K562 (cell line): ENCODE data around the gene JADE3. TPM values are rescaled to one million over a fixed set of nuclear protein-coding genes. Genes with fewer than 3 reads are reported as not detected.

ENCODE experiments used
- ATAC-seq: fragments of 200-7000 bp; cut with Tn5 transposase; 3 replicates; pipeline ENCODE4 v1.9.1; 2020; ENCODE audit warnings: moderate library complexity
- BruUV-seq: library from RNA; stranded (reverse); fragments of 400-500 nt; replicated peaks from 2 replicates; lab custom pipeline; 2021; lab: Mats Ljungman, UMichigan
- CTCF ChIA-PET: fragments of 300-600 bp; formaldehyde crosslinking; extraction: SDS; loops from one replicate; lab custom pipeline; 2021; ENCODE audit warnings: low intra/inter-chr PET ratio; lab: Yijun Ruan, JAX
- POLR2A ChIA-PET: fragments of 300-600, 350-650 bp; sonication (Branson Sonifier 250); formaldehyde crosslinking; extraction: SDS; loops from one replicate; lab custom pipeline; 2021; ENCODE audit warnings: antibody characterized with exemption, inconsistent platforms; lab: Yijun Ruan, JAX
- DNase-seq, 4 experiments: peaks; one replicate each; pipeline versions ENCODE4 v3.0.0 to v3.0.0-alpha.2; 2011 to 2018; ENCODE audit warnings: low spot score in 3 of 4, mixed read lengths in 3 of 4; ENCODE audit errors: extremely low read depth in 1 of 4
- FAIRE-seq: peaks from 2 replicates; lab custom pipeline; 2011; peaks lifted over from hg19 to GRCh38; lab: Jason Lieb, UNC
- H2AFZ ChIP-seq: 2 replicates; pipeline ENCODE4 v1.6.0; 2011; ENCODE audit warnings: low read depth, low read length, control low read depth, inconsistent platforms
- H3K27ac ChIP-seq: fragments of 200-600 bp; 3 replicates; pipeline ENCODE4 v1.8.0; 2011; ENCODE audit warnings: low read depth, mild to moderate bottlenecking, control low read depth, inconsistent platforms, low read length, moderate library complexity, mixed read lengths; ENCODE audit errors: extremely low read depth
- H3K27me3 ChIP-seq, 2 experiments: fragments of 300-600 bp in 1 of 2; 2 replicates in 1 of 2; 3 replicates in 1 of 2; pipeline versions ENCODE4 v1.6.0 to v1.8.0; 2011; ENCODE audit warnings: inconsistent platforms in 2 of 2, low read length in 2 of 2, mild to moderate bottlenecking in 1 of 2, mixed read lengths in 1 of 2, moderate library complexity in 1 of 2; ENCODE audit not compliant: control insufficient read depth in 2 of 2, insufficient read depth in 2 of 2
- H3K36me3 ChIP-seq: fragments of 300-600 bp; 3 replicates; pipeline ENCODE4 v1.8.0; 2011; ENCODE audit warnings: mild to moderate bottlenecking, low read length, inconsistent platforms; ENCODE audit not compliant: control insufficient read depth, insufficient read depth
- H3K4me1 ChIP-seq, 2 experiments: fragments of 200-600 bp in 1 of 2; replicated peaks in 1 of 2; 2 replicates in 1 of 2; 3 replicates in 1 of 2; pipeline versions ENCODE4 v1.5.1 to v1.8.0; 2011; ENCODE audit warnings: inconsistent platforms in 2 of 2, low read length in 2 of 2, mild to moderate bottlenecking in 1 of 2, mixed read lengths in 1 of 2, moderate library complexity in 1 of 2; ENCODE audit not compliant: control insufficient read depth in 2 of 2, insufficient read depth in 2 of 2
- H3K4me2 ChIP-seq: 2 replicates; pipeline ENCODE4 v1.6.1; 2011; ENCODE audit warnings: low read length, control low read depth, inconsistent platforms, mixed read lengths; ENCODE audit not compliant: insufficient read depth
- H3K4me3 ChIP-seq: fragments of 200-600 bp; sonication (generic), shearing (Covaris generic); 2 replicates; pipeline ENCODE4 v1.5.1; 2016; ENCODE audit warnings: control low read depth, inconsistent platforms
- H3K79me2 ChIP-seq: fragments of 200-600 bp; 3 replicates; pipeline ENCODE4 v1.8.0; 2011; ENCODE audit warnings: low read length, inconsistent platforms; ENCODE audit not compliant: control insufficient read depth, insufficient read depth
- H3K9ac ChIP-seq, 2 experiments: 2 replicates each; pipeline versions ENCODE4 v1.6.0 to v1.6.1; 2011; ENCODE audit warnings: low read depth in 2 of 2, low read length in 2 of 2, control low read depth in 1 of 2, inconsistent platforms in 1 of 2, mild to moderate bottlenecking in 1 of 2, mixed read lengths in 1 of 2; ENCODE audit not compliant: insufficient read depth in 1 of 2
- H3K9me1 ChIP-seq: one replicate; pipeline ENCODE4 v1.6.0; 2011; ENCODE audit warnings: inconsistent platforms, mild to moderate bottlenecking, low read length, moderate library complexity; ENCODE audit not compliant: control insufficient read depth, insufficient read depth
- H3K9me3 ChIP-seq: replicated peaks from 2 replicates; pipeline ENCODE4 v1.5.1; 2011; ENCODE audit warnings: low read depth, low read length, inconsistent platforms; ENCODE audit not compliant: control insufficient read depth, insufficient read depth
- H4K20me1 ChIP-seq: replicated peaks from 2 replicates; pipeline ENCODE4 v1.6.1; 2011; ENCODE audit warnings: low read length, inconsistent platforms, mixed read lengths; ENCODE audit not compliant: control insufficient read depth, insufficient read depth
- CBFA2T2 ChIP-seq: fragments of 450-650 bp; conservative IDR thresholded peaks from 2 replicates; pipeline ENCODE4 v1.6.1; 2017; ENCODE audit warnings: mild to moderate bottlenecking
- CEBPB ChIP-seq: fragments of 450-650 bp; IDR thresholded peaks from 2 replicates; pipeline ENCODE4 v1.6.1; 2016; ENCODE audit warnings: missing genetic modification characterization, missing compliant biosample characterization
- HDGF ChIP-seq: fragments of 450-650 bp; IDR thresholded peaks from 2 replicates; pipeline ENCODE4 v1.6.1; 2016
- NCOA1 ChIP-seq: fragments of 450-650 bp; IDR thresholded peaks from 2 replicates; pipeline ENCODE4 v1.6.1; 2016; ENCODE audit warnings: low read depth
- NELFE ChIP-seq: IDR thresholded peaks from 2 replicates; pipeline ENCODE4 v1.6.1; 2011; ENCODE audit warnings: mild to moderate bottlenecking; ENCODE audit not compliant: insufficient read depth, insufficient read length
- POLR2B ChIP-seq: fragments of 450-650 bp; IDR thresholded peaks from 2 replicates; pipeline ENCODE4 v1.6.1; 2018; ENCODE audit warnings: low read depth; ENCODE audit not compliant: partially characterized antibody
- POLR3A ChIP-seq: IDR thresholded peaks from 2 replicates; pipeline ENCODE4 v1.6.1; 2011; ENCODE audit warnings: borderline replicate concordance, mild to moderate bottlenecking, moderate library complexity; ENCODE audit not compliant: insufficient read length, insufficient read depth; ENCODE audit errors: extremely low read depth
- PYGO2 ChIP-seq: fragments of 450-650 bp; IDR thresholded peaks from 2 replicates; pipeline ENCODE4 v1.6.1; 2016; ENCODE audit warnings: mild to moderate bottlenecking, missing genetic modification characterization, moderate library complexity, missing compliant biosample characterization
- ZBED1 ChIP-seq: IDR thresholded peaks from 2 replicates; pipeline ENCODE4 v1.6.1; 2014
- ZEB2 ChIP-seq: fragments of 450-650 bp; IDR thresholded peaks from 2 replicates; pipeline ENCODE4 v1.6.1; 2016
- ZNF282 ChIP-seq: sonication (generic); formaldehyde crosslinking; IDR thresholded peaks from 2 replicates; pipeline ENCODE4 v1.8.1; 2023; ENCODE audit warnings: missing genetic modification reagents
- ZNF431 ChIP-seq: sonication (generic); formaldehyde crosslinking; IDR thresholded peaks from 2 replicates; pipeline ENCODE4 v1.8.0; 2022; ENCODE audit warnings: mild to moderate bottlenecking, missing genetic modification reagents
- ZNF551 ChIP-seq: fragments of 250-450 bp; sonication (Bioruptor Pico); IDR thresholded peaks from 2 replicates; pipeline ENCODE4 v1.5.0; 2021; ENCODE audit warnings: mild to moderate bottlenecking, moderate library complexity
- WGBS: fragments of 100-300 bp; shearing (Covaris generic); methylation state at CpG from one replicate; pipeline ENCODE4 v1.1.6; 2016; ENCODE audit warnings: low coverage, mixed read lengths; ENCODE audit not compliant: insufficient coverage; ENCODE audit errors: missing lambda C conversion rate; 5-methylcytosine and 5-hydroxymethylcytosine counted together
- in situ Hi-C: fragments of 300-500 bp; cut with MboI; formaldehyde crosslinking; loops from 4 replicates; pipeline ENCODE4 v1.15.0; 2018; ENCODE audit warnings: inconsistent platforms, mixed read lengths
- intact Hi-C: fragments of 100-400 bp; cut with micrococcal nuclease; formaldehyde crosslinking; loops from 2 replicates; pipeline ENCODE4 v1.14.2; 2022
- polyA plus RNA-seq, 8 experiments: library from polyadenylated mRNA; depleted of rRNA in 4 of 8; stranded (reverse) in 5 of 8; unstranded in 3 of 8; fragments of >200 nt; fragmentation: Nextera tagmentation in 2 of 8; fragmentation: Illumina TruSeq in 1 of 8; extraction: Ambion mirVana in 2 of 8; extraction: Trizol in 1 of 8; gene quantifications; 2 replicates each; pipeline versions ENCODE4 v1.2.1 to v1.2.3, GENCODE V29; 2011 to 2014; ENCODE audit warnings: inconsistent platforms in 1 of 8, missing spikeins in 1 of 8
- total RNA-seq, 7 experiments: library from RNA; depleted of rRNA in 6 of 7; stranded (reverse); fragments of >200 nt in 6 of 7; fragmentation: Illumina TruSeq in 2 of 7; extraction: Trizol in 2 of 7; gene quantifications; 2 replicates each; pipeline versions ENCODE4 v1.2.1 to v1.2.3, GENCODE V29; 2011 to 2021; ENCODE audit warnings: low replicate concordance in 1 of 7
- TF ChIP-seq, protein P1 (sequence below): fragments of 450-650 bp; formaldehyde crosslinking; IDR thresholded peaks from 2 replicates; pipeline ENCODE4 v1.4.0; 2020; ENCODE audit warnings: mild to moderate bottlenecking, moderate library complexity
- TF ChIP-seq, protein P2 (sequence below): fragments of 450-650 bp; formaldehyde crosslinking; IDR thresholded peaks from 2 replicates; pipeline ENCODE4 v1.4.0; 2020; ENCODE audit warnings: mild to moderate bottlenecking, moderate library complexity

JADE3 gene
- total and polyA plus RNA-seq, 9 of the 15 experiments (the other 6 are each of a cell fraction or from before 2014, with no cell fraction given), result 2.6 to 10.0 (median 7.0) TPM

DNA sequence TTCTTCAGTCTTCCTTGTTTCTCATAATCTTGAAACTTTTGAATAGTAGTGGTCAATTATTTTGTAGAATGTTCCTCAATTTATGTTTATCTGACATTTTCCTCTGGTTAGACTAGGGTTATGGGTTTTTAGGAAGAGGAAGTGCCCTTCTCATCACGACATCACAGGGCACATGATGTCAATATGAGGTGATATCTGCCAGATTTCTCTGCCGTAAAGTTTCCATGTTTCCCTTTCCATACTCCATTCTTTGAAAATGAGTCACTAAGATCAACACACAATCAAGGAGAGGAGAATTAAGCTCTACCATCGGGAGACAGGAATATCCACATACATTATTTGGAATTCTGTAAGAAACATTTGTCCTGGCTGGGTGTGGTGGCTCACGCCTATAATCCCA is 46.9 kb upstream of the JADE3 start:
- H3K27ac ChIP-seq, result no peak overlapping the region
- BruUV-seq, result no TSS peak
- in situ Hi-C loops, result no loop called here
- DNase-seq, result no peak
- POLR2A ChIA-PET, result no interaction called here
- no peak for ATAC-seq
- H3K4me3 ChIP-seq, result no peak overlapping the region
- intact Hi-C loops, result no loop called here
- no peak overlapping the region for H2AFZ ChIP-seq
- TF ChIP-seq ZNF431 (CRISPR knock-in tag), result no peak
- no peak for TF ChIP-seq PYGO2
- no peaks in the 10 kb centered on the region for H3K27me3 ChIP-seq
- no peaks in the 10 kb centered on the region; a peak in 1 of 5 replicates for H3K4me1 ChIP-seq
- FAIRE-seq, result no peak
- H3K36me3 ChIP-seq, result no peaks in the 10 kb centered on the region
- CTCF ChIA-PET, result no interaction called here
- no peak overlapping the region for H3K4me2 ChIP-seq
- no peak overlapping the region for H3K9ac ChIP-seq
- WGBS, result 54% methylated on average over 2 of the region's 4 CpGs
- H4K20me1 ChIP-seq, result no peaks in the 10 kb centered on the region
- H3K9me1 ChIP-seq, result no peaks in the 10 kb centered on the region
- H3K79me2 ChIP-seq, result no peaks in the 10 kb centered on the region
- no peaks in the 10 kb centered on the region for H3K9me3 ChIP-seq

DNA sequence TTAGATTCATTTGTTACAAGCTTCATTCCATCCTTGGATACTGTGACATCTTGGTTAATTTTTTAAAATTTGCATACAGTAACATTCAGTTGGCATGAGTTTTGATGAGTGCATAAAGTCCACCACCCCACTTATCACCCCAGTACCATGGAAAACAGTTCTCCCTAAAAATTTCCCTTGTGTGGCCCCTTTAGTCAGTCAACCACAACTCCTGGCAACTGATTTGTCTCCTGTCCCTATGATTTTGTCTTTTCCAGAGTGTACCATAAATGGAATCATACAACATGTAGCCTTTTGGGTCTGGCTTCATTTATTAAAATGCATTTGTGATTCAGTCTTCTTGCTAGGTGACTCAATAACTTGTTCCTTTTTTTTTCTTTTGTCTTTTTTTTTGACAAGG is 45.5 kb upstream of the JADE3 start:
- BruUV-seq, result no TSS peak
- Histone ChIP-seq H3K36me3 (no peaks in the 10 kb centered on the region), H3K27ac (no peak overlapping the region), H3K9me1 (no peaks in the 10 kb centered on the region), H2AFZ (no peak overlapping the region), H3K4me1 (no peaks in the 10 kb centered on the region; a peak in 1 of 5 replicates), H3K79me2 (no peaks in the 10 kb centered on the region), H3K9ac (no peak overlapping the region), H4K20me1 (no peaks in the 10 kb centered on the region), H3K4me2 (no peak overlapping the region), H3K9me3 (no peaks in the 10 kb centered on the region), H3K4me3 (no peak overlapping the region), H3K27me3 (no peaks in the 10 kb centered on the region)
- ChIA-PET CTCF (no interaction called here), POLR2A (no interaction called here)
- ATAC-seq (no peak), DNase-seq (no peak), FAIRE-seq (no peak)
- TF ChIP-seq POLR2B, result no peak
- no peak for TF ChIP-seq CBFA2T2
- no peak for TF ChIP-seq HDGF
- TF ChIP-seq NCOA1, result no peak
- TF ChIP-seq, protein P1, sequence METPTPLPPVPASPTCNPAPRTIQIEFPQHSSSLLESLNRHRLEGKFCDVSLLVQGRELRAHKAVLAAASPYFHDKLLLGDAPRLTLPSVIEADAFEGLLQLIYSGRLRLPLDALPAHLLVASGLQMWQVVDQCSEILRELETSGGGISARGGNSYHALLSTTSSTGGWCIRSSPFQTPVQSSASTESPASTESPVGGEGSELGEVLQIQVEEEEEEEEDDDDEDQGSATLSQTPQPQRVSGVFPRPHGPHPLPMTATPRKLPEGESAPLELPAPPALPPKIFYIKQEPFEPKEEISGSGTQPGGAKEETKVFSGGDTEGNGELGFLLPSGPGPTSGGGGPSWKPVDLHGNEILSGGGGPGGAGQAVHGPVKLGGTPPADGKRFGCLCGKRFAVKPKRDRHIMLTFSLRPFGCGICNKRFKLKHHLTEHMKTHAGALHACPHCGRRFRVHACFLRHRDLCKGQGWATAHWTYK (CRISPR knock-in tag), result no peak
- TF ChIP-seq ZNF282 (CRISPR knock-in tag), result no peak
- no peak for TF ChIP-seq ZEB2
- TF ChIP-seq POLR3A, result no peak
- no peak for TF ChIP-seq NELFE
- no peak for TF ChIP-seq ZNF551
- TF ChIP-seq, protein P2, sequence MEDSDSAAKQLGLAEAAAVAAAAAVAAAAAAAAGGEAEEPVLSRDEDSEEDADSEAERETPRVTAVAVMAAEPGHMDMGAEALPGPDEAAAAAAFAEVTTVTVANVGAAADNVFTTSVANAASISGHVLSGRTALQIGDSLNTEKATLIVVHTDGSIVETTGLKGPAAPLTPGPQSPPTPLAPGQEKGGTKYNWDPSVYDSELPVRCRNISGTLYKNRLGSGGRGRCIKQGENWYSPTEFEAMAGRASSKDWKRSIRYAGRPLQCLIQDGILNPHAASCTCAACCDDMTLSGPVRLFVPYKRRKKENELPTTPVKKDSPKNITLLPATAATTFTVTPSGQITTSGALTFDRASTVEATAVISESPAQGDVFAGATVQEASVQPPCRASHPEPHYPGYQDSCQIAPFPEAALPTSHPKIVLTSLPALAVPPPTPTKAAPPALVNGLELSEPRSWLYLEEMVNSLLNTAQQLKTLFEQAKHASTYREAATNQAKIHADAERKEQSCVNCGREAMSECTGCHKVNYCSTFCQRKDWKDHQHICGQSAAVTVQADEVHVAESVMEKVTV (CRISPR knock-in tag), result no peak
- no peak for TF ChIP-seq CEBPB (tag)
- TF ChIP-seq ZBED1, result no peak
- in situ Hi-C loops, result no loop called here
- intact Hi-C loops, result no loop called here
